HEK293 (cell line): ENCODE data around the gene H2BK1.

Experiments
- CTCF ChIA-PET: fragments of 350-600 bp; formaldehyde crosslinking; extraction: SDS; loops from one replicate; lab custom pipeline; 2021; ENCODE audit warnings: antibody characterized with exemption; lab: Yijun Ruan, JAX
- POLR2A ChIA-PET: fragments of 300-600 bp; formaldehyde crosslinking; extraction: SDS; loops from one replicate; lab custom pipeline; 2020; ENCODE audit warnings: antibody characterized with exemption, inconsistent platforms; lab: Yijun Ruan, JAX
- H3K27ac ChIP-seq: fragments of 200-500 bp; sonication (Bioruptor generic); 2 replicates; pipeline ENCODE4 v1.5.1; 2014; ENCODE audit warnings: low read depth, low read length, control low read depth, inconsistent platforms; ENCODE audit errors: extremely low read depth
- H3K36me3 ChIP-seq, 2 experiments: fragments of 200-500 bp in 1 of 2; sonication (Bioruptor generic) in 1 of 2; 1 replicate in 1 of 2; 2 replicates in 1 of 2; pipeline ENCODE4 v1.5.1; 2014 to 2017; ENCODE audit warnings: inconsistent platforms in 2 of 2, low read length in 2 of 2; ENCODE audit not compliant: control insufficient read depth in 2 of 2, insufficient read depth in 1 of 2
- H3K4me1 ChIP-seq: fragments of 200-500 bp; sonication (Bioruptor generic); 2 replicates; pipeline ENCODE4 v1.5.1; 2014; ENCODE audit warnings: mild to moderate bottlenecking, low read length, inconsistent platforms; ENCODE audit not compliant: control insufficient read depth, insufficient read depth
- H3K4me3 ChIP-seq: 2 replicates; pipeline ENCODE4 v1.5.1; 2011; ENCODE audit warnings: low read depth, mild to moderate bottlenecking, control low read depth, low read length, moderate library complexity
- H3K9me3 ChIP-seq: fragments of 200-500 bp; sonication (Bioruptor generic); 2 replicates; pipeline ENCODE4 v1.5.1; 2014; ENCODE audit warnings: low read depth, low read length, inconsistent platforms; ENCODE audit not compliant: control insufficient read depth, insufficient read depth
- KLF10 ChIP-seq: fragments of 450-650 bp; IDR thresholded peaks from 2 replicates; pipeline ENCODE4 v1.5.1; 2018; ENCODE audit warnings: missing biosample characterization, mild to moderate bottlenecking, missing genetic modification characterization
- KLF7 ChIP-seq: fragments of 450-650 bp; formaldehyde crosslinking; IDR thresholded peaks from 2 replicates; pipeline ENCODE4 v1.5.1; 2016; ENCODE audit warnings: missing biosample characterization, missing genetic modification characterization, borderline replicate concordance
- YY1 ChIP-seq: fragments of 450-650 bp; formaldehyde crosslinking; IDR thresholded peaks from 2 replicates; pipeline ENCODE4 v1.5.1; 2018; ENCODE audit warnings: missing biosample characterization, missing genetic modification characterization
- ZIC2 ChIP-seq: fragments of 450-650 bp; formaldehyde crosslinking; IDR thresholded peaks from 2 replicates; pipeline ENCODE4 v1.5.1; 2016; ENCODE audit warnings: missing biosample characterization, missing genetic modification characterization
- ZNF10 ChIP-seq: fragments of 450-650 bp; formaldehyde crosslinking; IDR thresholded peaks from 2 replicates; pipeline ENCODE4 v1.5.1; 2017; ENCODE audit warnings: missing biosample characterization, missing genetic modification characterization
- ZNF138 ChIP-seq: fragments of 450-650 bp; formaldehyde crosslinking; IDR thresholded peaks from 2 replicates; pipeline ENCODE4 v1.5.1; 2016; ENCODE audit warnings: missing biosample characterization, missing genetic modification characterization, borderline replicate concordance
- ZNF19 ChIP-seq: fragments of 450-650 bp; formaldehyde crosslinking; IDR thresholded peaks from 2 replicates; pipeline ENCODE4; 2016; ENCODE audit warnings: missing biosample characterization, missing genetic modification characterization, low read depth
- ZNF23 ChIP-seq: fragments of 450-650 bp; formaldehyde crosslinking; IDR thresholded peaks from 2 replicates; pipeline ENCODE4 v1.5.1; 2016; ENCODE audit warnings: missing biosample characterization, missing genetic modification characterization, borderline replicate concordance
- ZNF24 ChIP-seq: fragments of 450-650 bp; formaldehyde crosslinking; IDR thresholded peaks from 2 replicates; pipeline ENCODE4 v1.5.1; 2016; ENCODE audit warnings: missing biosample characterization, missing genetic modification characterization
- ZNF391 ChIP-seq: fragments of 450-650 bp; formaldehyde crosslinking; IDR thresholded peaks from 2 replicates; pipeline ENCODE4 v1.5.1; 2016; ENCODE audit warnings: low read depth, missing biosample characterization, missing genetic modification characterization, borderline replicate concordance
- ZNF555 ChIP-seq: fragments of 450-650 bp; formaldehyde crosslinking; conservative IDR thresholded peaks from 2 replicates; pipeline ENCODE4 v1.5.1; 2017; ENCODE audit warnings: missing biosample characterization, mild to moderate bottlenecking, missing genetic modification characterization, inconsistent platforms
- ZNF658 ChIP-seq: fragments of 450-650 bp; formaldehyde crosslinking; IDR thresholded peaks from 2 replicates; pipeline ENCODE4; 2016; ENCODE audit warnings: missing biosample characterization, missing genetic modification characterization
- ZNF664 ChIP-seq: fragments of 450-650 bp; formaldehyde crosslinking; IDR thresholded peaks from 2 replicates; pipeline ENCODE4 v1.5.1; 2016; ENCODE audit warnings: missing biosample characterization, missing genetic modification characterization
- ZNF677 ChIP-seq: fragments of 450-650 bp; IDR thresholded peaks from 2 replicates; pipeline ENCODE4 v1.5.0; 2018; ENCODE audit warnings: missing biosample characterization, mild to moderate bottlenecking, missing genetic modification characterization, moderate library complexity
- ZNF704 ChIP-seq: fragments of 450-650 bp; formaldehyde crosslinking; IDR thresholded peaks from 2 replicates; pipeline ENCODE4 v1.5.1; 2016; ENCODE audit warnings: missing biosample characterization, missing genetic modification characterization
- TF ChIP-seq, protein P1 (sequence below): fragments of 450-650 bp; formaldehyde crosslinking; IDR thresholded peaks from 2 replicates; pipeline ENCODE4 v1.5.1; 2016; ENCODE audit warnings: missing biosample characterization, missing genetic modification characterization, borderline replicate concordance

Gene H2BK1

GRCh38 chr7:151188252-151188542 lies 22.1 kb downstream of the H2BK1 start:
- Histone ChIP-seq H3K36me3 (no peaks in the 10 kb centered on the region), H3K27ac (no peak overlapping the region), H3K9me3 (no peaks in the 10 kb centered on the region), H3K4me3 (no peak overlapping the region), H3K4me1 (no peaks in the 10 kb centered on the region)
- TF ChIP-seq ZIC2 (tag by site-specific recombination) (peak; percentile 84), ZNF677 (tag by site-specific recombination) (no peak), ZNF10 (tag by site-specific recombination) (no peak), ZNF664 (tag by site-specific recombination) (no peak)
- ChIA-PET CTCF (no interaction called here), POLR2A (no interaction called here)

GRCh38 chr7:151187409-151188251 lies 22.7 kb downstream of the H2BK1 start:
- no peak for TF ChIP-seq KLF10
- TF ChIP-seq KLF7, result no peak
- TF ChIP-seq ZNF555 (tag by site-specific recombination), result no peak
- no peak for TF ChIP-seq ZNF19 (tag by site-specific recombination)
- TF ChIP-seq, protein P1, sequence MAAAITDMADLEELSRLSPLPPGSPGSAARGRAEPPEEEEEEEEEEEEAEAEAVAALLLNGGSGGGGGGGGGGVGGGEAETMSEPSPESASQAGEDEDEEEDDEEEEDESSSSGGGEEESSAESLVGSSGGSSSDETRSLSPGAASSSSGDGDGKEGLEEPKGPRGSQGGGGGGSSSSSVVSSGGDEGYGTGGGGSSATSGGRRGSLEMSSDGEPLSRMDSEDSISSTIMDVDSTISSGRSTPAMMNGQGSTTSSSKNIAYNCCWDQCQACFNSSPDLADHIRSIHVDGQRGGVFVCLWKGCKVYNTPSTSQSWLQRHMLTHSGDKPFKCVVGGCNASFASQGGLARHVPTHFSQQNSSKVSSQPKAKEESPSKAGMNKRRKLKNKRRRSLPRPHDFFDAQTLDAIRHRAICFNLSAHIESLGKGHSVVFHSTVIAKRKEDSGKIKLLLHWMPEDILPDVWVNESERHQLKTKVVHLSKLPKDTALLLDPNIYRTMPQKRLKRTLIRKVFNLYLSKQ (tag by site-specific recombination), result no peak
- TF ChIP-seq ZNF704, result no peak
- TF ChIP-seq ZNF24 (tag by site-specific recombination), result no peak
- Histone ChIP-seq H3K4me1 (no peaks in the 10 kb centered on the region), H3K9me3 (no peaks in the 10 kb centered on the region), H3K27ac (no peak overlapping the region), H3K36me3 (no peaks in the 10 kb centered on the region), H3K4me3 (no peak overlapping the region)
- ChIA-PET CTCF (no interaction called here), POLR2A (no interaction called here)

DNA sequence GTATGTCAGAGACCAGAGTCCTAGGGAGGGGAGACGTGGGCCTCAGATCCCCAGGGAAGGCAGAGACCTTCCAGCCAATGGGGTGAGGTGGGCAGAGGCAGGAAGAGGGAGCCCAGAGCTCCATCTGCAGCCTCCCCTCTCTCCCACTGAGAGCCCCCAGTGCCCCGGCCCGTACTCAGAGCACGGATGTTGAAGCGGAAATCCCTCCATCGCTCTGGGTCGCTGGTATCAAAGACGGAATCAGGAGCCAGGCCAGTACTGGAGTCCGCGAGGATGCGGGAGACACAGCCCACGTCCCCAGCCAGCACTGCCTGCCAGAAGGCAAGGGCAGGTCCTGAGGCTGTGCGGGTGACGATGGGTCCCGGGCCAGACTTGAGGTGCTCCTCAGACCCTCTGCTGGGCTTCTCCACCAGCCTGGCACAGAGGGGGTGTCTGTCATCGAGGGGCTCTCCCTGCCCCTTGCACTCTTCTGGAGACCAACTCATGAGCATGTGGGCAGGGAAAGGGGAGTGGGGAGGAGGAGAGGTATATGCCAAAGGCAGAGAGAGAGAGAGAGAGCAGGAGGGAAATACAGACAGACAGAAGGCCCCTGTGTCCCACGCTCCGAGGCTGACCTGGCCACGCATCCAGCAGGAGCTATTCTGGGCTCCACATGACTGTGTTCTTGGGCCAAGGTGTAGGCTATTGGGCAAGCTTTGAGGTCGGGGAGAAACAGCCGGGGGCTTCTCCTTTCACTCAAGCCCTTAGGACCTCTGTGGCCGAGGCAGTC lies 23.5 kb downstream of the H2BK1 start, which contains the start of gene ASB10:
Gene ASB10 (minus strand): TSS at position 611 of the 769 bp plus-strand sequence. CDS start 120 bp downstream, at position 491.
- H3K4me3 ChIP-seq, result no peak within 1 kb of the TSS
- TF ChIP-seq ZNF23 (tag by site-specific recombination), result no peak
- no peak for TF ChIP-seq ZNF138
- no peak for TF ChIP-seq YY1
- no peak for TF ChIP-seq ZNF391 (tag by site-specific recombination)
- no peak for TF ChIP-seq ZNF658 (tag by site-specific recombination)
- ChIA-PET POLR2A (no interaction called here), CTCF (interaction anchor here (0.7 kb wide), 1 partner anchor 8 kb away, joined by 4 read pairs; no protein-coding TSS in a partner anchor)
- no peak within 1 kb of the TSS for H3K27ac ChIP-seq
- H3K9me3 ChIP-seq, result no peaks in the 10 kb centered on the region
- no peaks in the 10 kb centered on the region for H3K4me1 ChIP-seq
- H3K36me3 ChIP-seq, result no peaks in the 10 kb centered on the region
